GM08714 (cell line): ENCODE results near the gene STARD13.
"Not testable (repeated sequence)": the region's sequence is repeated elsewhere in the genome, so short reads cannot be mapped to it uniquely, and the experiment has no call there.

Experiments
- H3K4me3 ChIP-seq: fragments of 200-500 bp; sonication (Bioruptor generic); 2 replicates; pipeline ENCODE4 v1.5.1; 2014; ENCODE audit warnings: mild to moderate bottlenecking, low read length, inconsistent platforms
- ZNF274 ChIP-seq: IDR thresholded peaks from 2 replicates; pipeline ENCODE4 v1.6.1; 2012; ENCODE audit warnings: mild to moderate bottlenecking, low read depth, low read length

STARD13 gene

DNA sequence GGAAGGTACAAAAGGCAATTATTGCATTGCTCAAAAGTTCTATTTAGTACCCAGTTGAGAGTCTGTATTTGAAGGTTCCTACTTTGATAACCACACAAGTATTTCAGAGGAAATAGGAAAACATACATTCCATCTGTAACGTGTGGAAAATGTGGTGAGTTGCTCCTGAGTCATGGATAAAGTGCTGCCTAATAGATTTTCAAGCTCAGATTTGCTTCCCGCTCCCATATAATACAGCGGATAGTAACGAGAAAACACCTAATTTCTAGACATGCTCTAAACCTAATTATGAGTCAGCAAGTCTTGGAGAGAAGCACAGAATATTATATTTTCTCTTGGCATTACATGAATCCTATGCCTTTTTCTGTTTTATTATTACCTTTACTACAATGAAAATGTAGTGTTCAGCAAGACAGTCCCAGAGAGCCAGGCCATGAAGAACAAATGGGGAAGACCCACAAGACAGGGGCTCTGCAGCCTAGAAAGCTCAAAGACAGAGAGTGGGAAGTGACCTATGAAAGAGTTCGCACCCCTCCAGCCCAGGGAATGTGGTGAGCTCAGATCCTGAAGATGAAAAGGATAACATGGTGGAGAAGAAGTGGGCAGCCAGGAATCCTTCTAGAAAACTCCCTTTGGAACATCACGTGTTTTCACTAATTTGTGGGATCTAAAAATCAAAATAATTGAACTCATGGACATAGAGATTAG, 116.1 kb downstream of the STARD13 start:
- no peak overlapping the region for H3K4me3 ChIP-seq
- TF ChIP-seq ZNF274, result no peak

DNA sequence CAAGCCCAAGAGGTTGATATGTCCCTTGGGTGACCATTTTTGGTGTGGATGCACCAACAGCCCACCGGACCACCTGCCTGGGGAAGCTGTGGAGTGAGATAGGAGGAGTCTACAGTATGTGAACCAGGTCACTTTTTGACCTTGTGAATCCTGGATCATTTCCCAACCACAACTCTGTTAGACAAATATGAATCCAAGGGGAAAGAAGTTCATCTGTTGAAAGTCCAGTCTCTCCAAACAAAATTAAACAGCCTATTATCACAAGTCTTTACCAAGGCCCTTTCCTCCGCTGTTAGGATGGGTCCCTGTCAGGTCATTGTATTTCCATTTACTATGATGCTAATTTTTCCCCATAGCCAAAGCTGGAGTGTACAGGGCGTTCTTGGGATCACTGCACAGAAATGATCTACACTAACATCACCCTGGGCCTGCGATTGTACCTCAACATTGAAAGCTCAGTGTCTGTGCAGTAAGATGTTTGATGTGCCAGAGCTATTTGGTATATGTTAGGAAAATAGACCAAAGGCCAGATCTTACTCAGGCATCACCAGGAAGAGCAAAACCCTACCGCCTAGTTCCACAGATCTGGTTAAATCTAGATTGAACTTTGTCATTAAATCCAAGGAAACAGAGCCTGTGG, 117.1 kb downstream of the STARD13 start:
- TF ChIP-seq ZNF274, result no peak

DNA sequence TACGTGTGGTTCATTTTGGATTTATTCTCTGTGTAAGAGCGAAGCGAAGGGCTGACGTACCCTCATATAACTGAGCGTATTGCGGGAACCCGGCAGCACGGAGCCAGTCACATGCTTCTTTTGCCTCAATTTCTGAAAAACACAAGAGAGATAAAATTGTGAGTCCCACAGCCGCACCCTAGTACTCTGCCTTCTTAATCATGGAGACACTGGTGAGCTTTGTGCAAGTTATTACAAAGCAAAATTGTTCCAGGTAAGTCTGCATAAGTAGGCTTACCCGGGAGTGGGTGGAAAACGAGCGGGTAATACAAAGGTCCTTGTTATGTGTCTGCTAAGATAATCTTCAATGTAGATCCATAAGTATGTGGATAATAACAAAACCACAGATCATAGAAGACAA, 118.1 kb downstream of the STARD13 start:
- no peak for TF ChIP-seq ZNF274
- H3K4me3 ChIP-seq, result no peak overlapping the region

More for the DNA sequence above, 117.1 kb downstream of the STARD13 start:
- no peak overlapping the region for H3K4me3 ChIP-seq

DNA sequence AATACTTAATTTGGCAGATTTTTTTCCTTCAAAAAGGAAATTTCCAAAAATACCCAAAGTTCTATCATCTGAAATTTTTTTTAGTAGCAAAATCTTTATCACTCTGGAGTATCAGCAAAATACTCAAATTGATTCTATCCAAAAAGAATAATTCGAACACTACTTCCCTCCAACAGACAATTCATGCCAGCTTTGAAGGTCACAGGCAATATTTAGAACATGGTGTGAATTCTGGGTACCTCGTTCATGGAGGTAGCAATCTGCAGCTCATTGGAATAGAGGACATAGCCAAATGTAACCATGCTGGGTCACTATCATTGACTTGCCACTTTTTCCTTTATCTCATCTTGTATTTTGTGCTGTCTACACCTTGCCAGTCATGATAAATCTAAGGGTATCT, 119.8 kb downstream of the STARD13 start:
- no peak for TF ChIP-seq ZNF274

DNA sequence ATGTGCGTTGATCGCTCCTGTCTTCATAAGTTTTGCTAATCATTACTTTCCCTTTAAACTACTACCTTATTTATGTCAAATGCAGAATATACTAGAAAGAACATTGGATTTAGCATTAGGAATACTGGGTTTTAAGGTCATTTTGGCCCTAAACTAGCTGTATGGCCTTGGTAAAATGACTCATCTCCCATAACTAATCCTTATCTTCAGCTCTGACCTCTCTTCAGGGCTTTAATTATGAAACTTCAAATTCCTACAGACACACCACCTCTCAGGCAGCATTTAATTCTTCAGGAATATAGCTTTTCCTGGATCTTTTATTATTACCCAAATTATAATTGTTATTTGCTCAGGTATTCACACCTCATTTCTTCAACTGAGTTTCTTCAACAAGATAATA, 121.2 kb downstream of the STARD13 start:
- no peak overlapping the region for H3K4me3 ChIP-seq
- TF ChIP-seq ZNF274, result no peak

More for the DNA sequence above, 119.8 kb downstream of the STARD13 start:
- no peak overlapping the region for H3K4me3 ChIP-seq

DNA sequence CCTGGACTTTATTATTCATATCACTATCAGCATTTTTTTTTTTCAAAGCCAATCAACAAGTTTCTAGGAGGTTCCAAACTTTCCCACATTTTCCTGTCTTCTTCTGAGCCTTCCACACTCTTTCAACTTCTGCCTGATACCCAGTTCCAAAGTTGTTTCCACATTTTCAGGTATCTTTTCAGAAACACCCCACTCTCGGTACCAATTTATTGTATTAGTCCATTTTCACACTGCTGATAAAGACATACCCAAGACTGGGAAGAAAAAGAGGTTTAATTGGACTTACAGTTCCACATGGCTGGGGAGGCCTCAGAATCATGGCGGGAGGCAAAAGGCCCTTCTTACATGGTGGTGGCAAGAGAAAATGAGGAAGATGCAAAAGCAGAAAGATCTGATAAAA, 122.8 kb downstream of the STARD13 start:
- H3K4me3 ChIP-seq, result not testable (repeated sequence)

DNA sequence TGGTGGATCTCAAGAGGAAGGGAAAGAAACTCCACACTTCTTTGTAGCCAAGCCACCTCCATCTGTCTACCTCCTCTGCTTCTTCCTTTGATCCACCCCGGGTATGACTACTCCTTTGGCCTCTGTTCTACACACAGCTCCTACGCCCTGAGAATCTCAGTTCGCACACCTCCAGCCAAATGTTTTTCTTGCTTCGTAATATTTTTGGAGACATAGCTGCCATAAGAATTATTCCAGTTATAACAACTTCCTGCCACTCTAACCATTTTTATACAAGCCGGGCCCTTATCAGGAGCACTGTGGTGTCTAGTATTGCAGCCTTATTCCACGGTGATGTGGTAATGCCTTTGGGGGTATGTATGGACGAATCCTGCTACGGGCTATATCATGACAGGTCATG, 126.7 kb downstream of the STARD13 start:
- no peak overlapping the region for H3K4me3 ChIP-seq
- no peak for TF ChIP-seq ZNF274

DNA sequence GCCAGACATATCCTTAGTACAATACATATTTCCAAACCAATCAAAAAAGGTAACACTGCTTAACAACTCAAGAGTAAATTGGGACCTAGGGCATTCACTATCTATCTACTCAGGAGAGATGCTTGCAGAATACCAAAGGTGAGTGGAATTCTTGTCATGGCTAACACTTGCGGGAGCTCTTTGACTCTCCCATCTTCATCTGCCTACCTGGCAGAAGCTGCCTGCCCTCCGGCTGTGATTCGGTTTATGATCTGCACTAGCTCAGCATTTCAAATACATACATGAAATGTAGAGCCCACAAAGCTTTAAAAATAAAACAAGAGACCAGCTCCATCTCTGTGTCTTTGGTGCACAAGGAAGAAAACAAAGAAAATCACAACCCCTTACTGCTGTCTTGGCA, 127.3 kb downstream of the STARD13 start:
- TF ChIP-seq ZNF274, result no peak
- no peak overlapping the region for H3K4me3 ChIP-seq

DNA sequence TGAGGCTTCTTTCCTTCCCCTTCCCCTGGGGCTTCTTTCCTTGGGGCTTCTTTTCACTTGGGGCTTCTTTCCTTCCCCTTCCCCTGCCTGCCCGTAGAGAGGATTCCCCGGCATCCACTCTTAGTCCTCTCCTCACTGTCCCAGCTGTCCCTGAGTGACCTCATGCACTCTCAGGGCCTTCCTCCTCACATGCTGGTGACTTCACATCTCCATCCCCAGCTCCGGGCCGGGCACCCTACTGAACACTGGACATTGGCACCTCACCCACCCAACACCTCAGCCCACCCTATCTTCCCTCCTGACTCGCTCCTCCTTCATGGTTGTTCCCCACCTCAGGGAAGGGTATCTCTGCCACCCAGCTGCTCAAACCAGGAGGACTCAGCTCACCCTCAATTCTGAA, 130.6 kb downstream of the STARD13 start:
- no peak overlapping the region for H3K4me3 ChIP-seq
- TF ChIP-seq ZNF274, result no peak

DNA sequence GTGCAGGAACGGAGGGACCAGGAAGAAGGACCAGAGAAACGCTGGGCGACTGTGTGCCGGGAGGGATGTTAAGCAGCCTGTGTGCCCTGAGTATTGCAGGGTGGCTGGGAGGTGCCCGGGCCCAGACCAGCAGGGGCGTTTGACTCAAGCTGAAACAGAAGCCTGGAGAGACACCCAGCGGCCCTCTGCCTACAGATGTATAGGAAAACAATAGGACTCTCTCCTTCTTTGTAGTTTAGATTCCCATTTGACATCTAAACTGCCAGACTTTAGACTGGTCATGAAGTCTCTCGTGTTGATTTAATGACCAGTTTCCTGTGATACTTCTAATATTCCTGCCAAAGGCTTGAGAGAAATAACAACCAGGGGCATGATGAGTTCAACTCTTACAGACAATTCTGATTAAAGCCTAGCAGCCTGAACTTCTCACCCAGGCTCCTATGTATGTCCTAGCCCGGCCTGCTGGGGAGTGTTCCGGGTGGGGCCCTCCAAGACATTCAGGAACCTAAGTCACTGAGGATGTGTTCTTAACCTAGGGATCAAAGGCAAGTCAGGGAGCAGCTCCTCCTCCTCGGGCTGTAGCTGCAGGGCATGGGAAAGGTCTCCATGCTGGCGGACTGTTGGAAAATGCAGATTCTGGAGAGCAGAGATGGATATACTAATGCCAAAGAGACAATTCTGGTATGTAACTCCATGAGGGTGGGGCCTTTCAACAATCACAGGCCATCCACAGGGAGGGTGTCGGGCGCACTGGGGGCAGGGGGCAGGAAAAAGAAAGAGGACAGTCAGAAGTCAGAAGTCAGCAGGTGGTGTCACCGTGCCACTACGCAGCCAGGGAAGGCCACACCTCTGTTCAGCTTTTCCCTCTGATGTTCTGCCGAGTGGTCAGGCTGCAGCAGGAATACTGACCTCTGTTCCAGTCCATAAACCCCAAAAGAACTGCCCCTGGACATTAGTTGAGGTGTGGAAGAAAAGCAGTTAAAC, 131.8 kb downstream of the STARD13 start:
- TF ChIP-seq ZNF274, result no peak
- no peak overlapping the region for H3K4me3 ChIP-seq

DNA sequence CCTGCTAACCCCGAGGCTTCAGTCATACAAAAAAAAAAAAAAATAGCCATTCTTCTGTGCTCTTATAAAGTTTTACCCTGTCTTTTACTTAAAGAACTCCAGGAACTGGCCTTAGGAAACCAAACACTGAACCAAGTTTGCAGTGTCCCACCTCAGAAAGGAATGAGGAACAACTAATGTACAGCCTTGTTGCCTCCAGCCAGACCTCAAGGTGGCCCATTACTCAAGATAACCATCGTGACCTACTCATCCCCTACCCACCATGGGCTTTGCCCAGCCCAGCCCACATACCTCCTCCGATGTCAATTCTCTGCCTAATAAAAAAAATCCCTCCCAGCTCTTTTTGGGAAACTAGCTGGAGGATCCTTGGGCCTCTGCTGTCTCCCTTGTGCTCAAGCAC, 133.2 kb downstream of the STARD13 start:
- no peak for TF ChIP-seq ZNF274
- H3K4me3 ChIP-seq, result no peak overlapping the region

DNA sequence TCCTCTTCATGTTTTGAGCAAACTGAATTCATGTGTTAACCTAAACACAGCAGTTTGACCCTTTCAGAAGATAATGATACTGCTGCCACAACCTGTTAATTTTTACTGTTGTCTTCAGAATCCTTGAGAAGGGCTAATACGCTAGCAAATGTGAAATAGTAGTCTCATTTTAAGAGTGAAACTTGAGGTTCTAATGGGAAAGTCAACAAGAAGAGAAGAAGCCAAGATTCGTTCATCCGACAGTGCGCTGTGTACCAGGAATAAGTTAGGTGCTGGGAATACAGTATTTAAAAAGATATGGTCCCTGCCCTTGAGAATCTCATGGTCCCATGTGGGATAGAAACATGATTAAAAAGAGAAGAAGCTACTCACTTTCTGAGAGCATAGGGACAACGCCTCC, 134.9 kb downstream of the STARD13 start:
- H3K4me3 ChIP-seq, result no peak overlapping the region

DNA sequence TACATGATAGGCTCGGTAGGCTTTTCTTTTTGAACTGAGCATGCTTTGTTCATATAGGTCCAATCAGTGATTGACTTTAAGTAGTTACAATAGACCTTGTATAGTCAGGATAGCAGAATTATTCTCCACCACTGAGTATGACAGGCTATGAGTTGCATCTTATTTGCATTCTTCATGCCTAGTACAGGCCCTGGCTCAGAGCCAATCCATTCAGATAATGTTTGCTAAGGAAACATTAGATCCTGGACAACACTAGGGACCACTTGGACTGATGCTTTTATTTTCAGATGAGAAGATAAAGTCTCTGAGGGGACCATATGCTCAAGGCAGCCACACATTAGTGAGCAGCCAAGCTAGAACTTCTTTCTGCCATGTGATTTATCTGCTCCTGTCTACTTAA, 135.4 kb downstream of the STARD13 start:
- no peak overlapping the region for H3K4me3 ChIP-seq
- TF ChIP-seq ZNF274, result no peak

More for the DNA sequence above, 134.9 kb downstream of the STARD13 start:
- TF ChIP-seq ZNF274, result no peak

DNA sequence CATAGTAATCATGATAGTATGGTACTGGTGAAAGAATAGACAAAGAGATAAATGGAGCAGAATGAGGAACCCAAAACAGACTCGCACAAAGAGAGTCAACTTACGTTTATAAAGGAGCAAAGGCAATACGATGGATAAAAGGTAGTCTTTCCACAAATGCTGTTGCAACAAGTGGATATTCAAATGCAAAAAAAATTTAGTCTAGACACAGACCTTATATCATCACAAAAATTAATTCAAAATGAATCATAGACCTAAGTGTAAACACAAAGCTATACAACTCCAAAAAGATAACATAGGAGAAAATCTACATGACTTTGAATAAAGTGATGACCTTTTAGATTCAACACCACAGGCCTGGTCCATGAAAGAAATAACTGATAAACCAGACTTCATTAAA, 137.7 kb downstream of the STARD13 start:
- no peak overlapping the region for H3K4me3 ChIP-seq
- no peak for TF ChIP-seq ZNF274

DNA sequence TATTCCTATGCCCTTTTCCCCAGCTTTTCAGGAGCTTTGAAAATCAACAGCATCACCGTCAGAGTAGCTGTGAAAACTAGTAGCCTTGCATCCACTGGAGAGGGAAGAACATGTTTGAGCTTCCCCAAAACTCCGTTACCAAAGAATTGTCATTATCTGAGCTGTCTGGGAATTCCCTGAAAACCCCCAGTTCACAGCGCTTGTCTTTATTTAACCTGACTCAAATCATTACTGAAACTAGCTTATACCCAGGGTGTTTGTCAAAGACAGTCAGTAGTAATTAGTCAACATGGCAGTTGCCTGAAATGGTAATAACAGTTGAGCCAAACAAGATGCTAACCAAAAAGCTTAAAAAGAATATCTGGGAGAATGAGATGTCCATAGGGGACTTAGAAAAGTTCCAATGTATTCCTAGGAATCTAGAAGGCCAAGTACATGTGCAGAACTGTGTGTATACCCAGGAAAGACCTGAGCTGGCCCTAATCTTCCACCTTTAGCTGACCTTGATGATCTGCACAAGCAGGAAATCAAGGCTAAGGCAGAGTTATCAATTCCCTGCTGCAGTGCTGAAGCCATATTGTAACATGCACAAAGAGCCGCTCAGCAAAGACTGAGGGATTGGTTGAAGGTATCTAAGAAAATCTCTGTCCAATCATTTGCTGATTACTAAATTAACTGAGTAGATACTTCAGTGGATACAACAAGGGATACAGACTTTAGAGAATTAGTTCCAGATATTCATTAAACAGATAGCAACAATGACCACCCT, 138.5 kb downstream of the STARD13 start:
- no peak overlapping the region; the same call in 1 of the 2 replicates for H3K4me3 ChIP-seq
- no peak for TF ChIP-seq ZNF274
